Heart right ventricle (tissue), 16 donors: ENCODE data around the gene B4GAT1. TPM values are rescaled to one million over a fixed set of nuclear protein-coding genes. Genes with fewer than 3 reads are reported as not detected.

ENCODE experiments used
- ATAC-seq, 8 donors: fragments of 200-7000 bp; cut with Tn5 transposase; one replicate each; pipeline ENCODE4 v1.9.1; 2020; ENCODE audit warnings: mild to moderate bottlenecking in 8 of 8, moderate library complexity in 8 of 8, moderate number of reproducible peaks in 1 of 8
- DNase-seq, 2 donors: peaks; one replicate each; pipeline ENCODE4 v3.0.0-alpha.2; 2020
- H3K27ac ChIP-seq, 10 donors: fragments of 200-600 bp; sonication (generic) in 2 of 10; one replicate each; pipeline versions ENCODE4 v1.5.0 to v1.8.0; 2020 to 2022; ENCODE audit warnings: mild to moderate bottlenecking in 3 of 10
- H3K27me3 ChIP-seq, 7 donors: fragments of 200-600 bp; one replicate each; pipeline ENCODE4 v1.8.0; 2021 to 2022; ENCODE audit warnings: mild to moderate bottlenecking in 2 of 7
- H3K36me3 ChIP-seq, 9 donors: fragments of 200-600 bp; sonication (generic) in 1 of 9; one replicate each; pipeline versions ENCODE4 v1.5.0 to v1.8.0; 2020 to 2022; ENCODE audit warnings: mild to moderate bottlenecking in 2 of 9
- H3K4me1 ChIP-seq, 9 donors: fragments of 200-600 bp; sonication (generic) in 1 of 9; one replicate each; pipeline versions ENCODE4 v1.5.0 to v1.8.0; 2020 to 2022; ENCODE audit warnings: mild to moderate bottlenecking in 4 of 9
- H3K4me3 ChIP-seq, 10 donors: fragments of 200-600 bp; sonication (generic) in 2 of 10; one replicate each; pipeline versions ENCODE4 v1.5.0 to v1.8.0; 2020 to 2022; ENCODE audit warnings: mild to moderate bottlenecking in 7 of 10, moderate library complexity in 2 of 10
- H3K9me3 ChIP-seq, 11 donors: fragments of 200-600 bp in 10 of 11; sonication (generic) in 2 of 11; one replicate each; pipeline versions ENCODE4 v1.5.0 to v1.8.0; 2013 to 2022; ENCODE audit warnings: mild to moderate bottlenecking in 2 of 11, control low read depth in 1 of 11, moderate library complexity in 1 of 11
- WGBS, 2 donors: extraction: QIAGEN DNeasy Blood & Tissue Kit; methylation state at CpG; one replicate each; pipeline ENCODE4 v1.1.7; 2013; ENCODE audit warnings: inconsistent platforms in 1 of 2; 5-methylcytosine and 5-hydroxymethylcytosine counted together
- intact Hi-C, 10 donors: fragments of 100-400 bp; cut with DNase I; formaldehyde crosslinking; loops; one replicate each; pipeline versions ENCODE4 v1.11.1 to v1.14.2; 2022
- polyA plus RNA-seq, 2 donors: library from polyadenylated mRNA; stranded (reverse); fragments of 200-250 nt; gene quantifications; one replicate each; pipeline ENCODE4 v1.2.3, GENCODE V29; 2013
- total RNA-seq, 10 donors: library from RNA; stranded (reverse); fragmentation: NEBNext Ultra II Directional in 3 of 10; extraction: Animal tissue kit (Norgen Biotek cat#: 25700) in 3 of 10; gene quantifications; one replicate each; pipeline versions ENCODE4 v1.2.1 to v1.2.4, GENCODE V29; 2021 to 2023
- TF ChIP-seq, protein P1 (sequence below), 9 donors: fragments of 200-600 bp; sonication (generic) in 2 of 9; IDR thresholded peaks; one replicate each; pipeline versions ENCODE4 v1.5.0 to v1.8.0; 2021 to 2022; ENCODE audit warnings: antibody characterized with exemption in 9 of 9, mild to moderate bottlenecking in 5 of 9, moderate library complexity in 1 of 9
- donor health status: Arrhythmogenic right ventricular cardiomyopathy.
- donor health status: ischemic (EF 13 %, LVEDD 7.1; RV severe dilation, severe dysfunction).
- donor health status: healthy with polysubstance abuse.
- donor health status: DM: no; HTN: yes; CAD: no.
- donor health status: DM: no; HTN: no; CAD: no.
- donor health status: ischemic (EF 25% LVEDD 6.9; RV normal size, moderate dysfunction).
- donor health status: ischemic (EF 25% LVEDD 5.7; RV mildly dilated, moderate dysfunction).
- donor health status: healthy.
- donor health status: DM: yes; HTN: yes; CAD: no.
- donor health status: Ischemic cardiomyopathy.
- donor health status: ischemic (EF 35%, LVEDD 5.7; RV mildly dilated, moderate dysfunction).
- donor health status: nonischemic (EF 11% LVEDD 7.7; RV severe dilation, severe dysfunction).
- donor health status: DM: yes; HTN: yes; CAD: no.
- donor health status: PGD.
- donor health status: ischemic (EF 29% LVEDD 5.4; RV normal size, mild dysfunction).
- donor health status: nonischemic (EF 23%, LVEDD 6.1; RV moderate dilation, normal function).

The B4GAT1 gene
- total and polyA plus RNA-seq, 12 donors, result 22.3 to 69.6 (median 46.1) TPM

DNA sequence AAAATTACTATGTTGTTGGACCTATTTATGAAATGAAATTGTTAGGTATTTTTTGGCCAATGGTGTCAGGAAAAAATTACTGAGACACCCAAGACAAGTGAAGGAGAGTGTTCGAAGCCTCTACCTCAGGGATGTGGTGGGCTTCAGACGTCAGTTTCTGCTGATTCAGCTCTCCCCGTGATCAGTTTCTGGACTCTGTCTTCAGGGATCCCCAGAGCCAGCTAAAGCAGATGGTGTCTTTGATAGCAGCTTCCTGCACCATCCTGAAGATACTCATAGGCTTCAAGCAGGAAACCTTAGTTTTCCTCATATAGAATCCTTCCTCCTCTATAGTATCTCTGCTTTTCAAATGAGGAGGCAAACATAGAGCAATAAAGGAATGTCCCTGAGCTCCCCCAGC, 38.0 kb downstream of the B4GAT1 start:
- ATAC-seq (no peak), DNase-seq (no peak)
- Histone ChIP-seq H3K4me1 (peaks cover 0 to 22% (median 14%) of the 10 kb centered on the region in 9 donors), H3K27ac (no peak overlapping the region), H3K9me3 (no peaks in the 10 kb centered on the region), H3K4me3 (no peak overlapping the region), H3K36me3 (no peaks in the 10 kb centered on the region), H3K27me3 (no peaks in the 10 kb centered on the region)
- WGBS, 2 donors, result 42 to 49% methylated on average over 3 of the region's 3 CpGs
- intact Hi-C loops, result loop anchor here in 3 of 10 donors (2.0 to 10.0 kb wide), 3 partner anchors 23 to 75 kb away; no protein-coding TSS in a partner anchor
- TF ChIP-seq, protein P1, sequence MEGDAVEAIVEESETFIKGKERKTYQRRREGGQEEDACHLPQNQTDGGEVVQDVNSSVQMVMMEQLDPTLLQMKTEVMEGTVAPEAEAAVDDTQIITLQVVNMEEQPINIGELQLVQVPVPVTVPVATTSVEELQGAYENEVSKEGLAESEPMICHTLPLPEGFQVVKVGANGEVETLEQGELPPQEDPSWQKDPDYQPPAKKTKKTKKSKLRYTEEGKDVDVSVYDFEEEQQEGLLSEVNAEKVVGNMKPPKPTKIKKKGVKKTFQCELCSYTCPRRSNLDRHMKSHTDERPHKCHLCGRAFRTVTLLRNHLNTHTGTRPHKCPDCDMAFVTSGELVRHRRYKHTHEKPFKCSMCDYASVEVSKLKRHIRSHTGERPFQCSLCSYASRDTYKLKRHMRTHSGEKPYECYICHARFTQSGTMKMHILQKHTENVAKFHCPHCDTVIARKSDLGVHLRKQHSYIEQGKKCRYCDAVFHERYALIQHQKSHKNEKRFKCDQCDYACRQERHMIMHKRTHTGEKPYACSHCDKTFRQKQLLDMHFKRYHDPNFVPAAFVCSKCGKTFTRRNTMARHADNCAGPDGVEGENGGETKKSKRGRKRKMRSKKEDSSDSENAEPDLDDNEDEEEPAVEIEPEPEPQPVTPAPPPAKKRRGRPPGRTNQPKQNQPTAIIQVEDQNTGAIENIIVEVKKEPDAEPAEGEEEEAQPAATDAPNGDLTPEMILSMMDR (IDR thresholded peaks at IDR 0.05), result no peak

DNA sequence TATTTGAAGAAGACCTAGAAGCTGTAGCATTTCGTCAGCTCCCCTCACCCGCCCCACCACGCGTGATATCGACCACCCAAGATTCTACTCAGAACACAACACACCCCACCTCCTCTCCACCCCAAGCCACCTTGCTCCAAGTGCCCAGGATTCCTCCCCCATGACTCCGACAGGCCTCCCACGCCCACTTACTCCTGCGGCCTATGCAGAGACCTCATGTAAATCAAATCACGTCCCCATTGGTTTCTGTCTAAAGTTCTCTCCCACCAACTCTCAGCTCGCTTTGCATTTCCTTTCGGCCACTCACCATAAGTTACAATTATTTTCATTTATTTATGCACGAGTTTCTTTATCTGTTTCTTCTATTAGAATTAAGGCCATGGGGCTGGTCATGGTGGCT, 44.8 kb downstream of the B4GAT1 start:
- intact Hi-C loops, result loop anchor here in 1 of 10 donors (10.0 kb wide), 1 partner anchor 82 kb away; no protein-coding TSS in a partner anchor
- no peak overlapping the region for H3K27ac ChIP-seq
- DNase-seq (no peak), ATAC-seq (no peak)
- H3K36me3 ChIP-seq, result no peaks in the 10 kb centered on the region
- TF ChIP-seq, protein P1 (IDR thresholded peaks at IDR 0.05), result no peak
- no peaks in the 10 kb centered on the region for H3K27me3 ChIP-seq
- no peak overlapping the region for H3K4me3 ChIP-seq
- no peaks in the 10 kb centered on the region for H3K9me3 ChIP-seq
- no peaks in the 10 kb centered on the region for H3K4me1 ChIP-seq
- 85 to 88% methylated on average over 12 of the region's 12 CpGs for WGBS, 2 donors

DNA sequence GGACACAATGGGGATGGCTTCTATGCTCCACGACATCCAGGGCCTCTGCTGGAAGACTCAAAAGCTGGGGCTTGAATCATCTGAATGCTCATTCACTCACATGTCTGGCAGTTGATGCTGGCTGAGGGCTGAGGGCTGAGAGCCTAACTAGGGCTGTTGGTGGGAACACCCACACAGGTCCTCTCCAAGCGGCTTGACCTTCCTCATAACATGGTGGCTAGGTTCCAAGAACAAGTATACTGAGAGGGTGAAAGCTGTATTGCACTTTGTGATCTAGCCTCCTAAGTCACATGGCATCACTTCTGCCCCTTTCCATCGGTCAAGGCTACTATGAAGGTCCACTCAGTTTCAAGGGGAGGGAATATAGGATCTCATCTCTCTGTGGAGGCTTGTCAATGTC, 48.2 kb downstream of the B4GAT1 start:
- H3K36me3 ChIP-seq, result no peaks in the 10 kb centered on the region
- H3K4me3 ChIP-seq, result no peak overlapping the region
- no peak for DNase-seq
- H3K9me3 ChIP-seq, result no peaks in the 10 kb centered on the region
- ATAC-seq, result peak in 5 of 8 donors; percentile 32 to 70 (median 42)
- H3K4me1 ChIP-seq, result no peaks in the 10 kb centered on the region
- no peak overlapping the region for H3K27ac ChIP-seq
- intact Hi-C loops, result no loop called here
- peaks cover 3 to 12% (median 10%) of the 10 kb centered on the region in 7 donors for H3K27me3 ChIP-seq
- TF ChIP-seq, protein P1 (IDR thresholded peaks at IDR 0.05), result no peak
- WGBS, 2 donors, result 46 to 54% methylated on average over 3 of the region's 3 CpGs

DNA sequence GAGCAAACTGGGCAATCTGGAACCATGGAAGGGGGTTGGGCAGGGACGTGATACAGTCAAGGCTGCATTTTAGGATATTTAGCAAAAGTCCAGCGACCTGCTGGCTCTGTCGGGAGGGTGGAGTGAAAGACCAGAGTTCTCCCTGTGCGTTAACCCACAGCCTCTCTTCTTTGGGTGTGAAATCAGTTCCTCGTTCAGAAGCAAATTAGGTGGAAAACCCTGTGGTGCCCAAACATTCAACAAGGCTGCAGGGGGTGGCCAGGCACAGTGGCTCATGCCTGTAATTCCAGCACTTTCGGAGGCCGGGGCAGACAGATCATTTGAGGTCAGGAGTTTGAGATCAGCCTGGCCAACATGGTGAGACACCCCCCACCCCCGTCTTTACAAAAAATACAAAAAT, 49.8 kb downstream of the B4GAT1 start:
- no peak for ATAC-seq
- TF ChIP-seq, protein P1 (IDR thresholded peaks at IDR 0.05), result no peak
- Histone ChIP-seq H3K9me3 (no peaks in the 10 kb centered on the region), H3K36me3 (no peaks in the 10 kb centered on the region), H3K27ac (no peak overlapping the region), H3K4me1 (no peaks in the 10 kb centered on the region), H3K4me3 (no peak overlapping the region), H3K27me3 (peaks cover 13 to 28% (median 25%) of the 10 kb centered on the region in 7 donors)
- WGBS, 2 donors, result 43 to 49% methylated on average over 8 of the region's 8 CpGs
- intact Hi-C loops, result no loop called here
- no peak for DNase-seq

Other genes with a start within 250 kb of the B4GAT1 start
- 10 to 100 TPM; 24.4 to 46.8 (median 33.4) TPM for gene KLC2, start 89.9 kb downstream of the B4GAT1 start, total RNA-seq
- 10 to 100 TPM; 36.1 to 36.3 TPM for gene KLC2, start 89.9 kb downstream of the B4GAT1 start, polyA plus RNA-seq
- 100 to 1,000 TPM; 117 to 153 (median 132) TPM for gene RAB1B, start 79.0 kb downstream of the B4GAT1 start, total RNA-seq
- gene RAB1B, start 79.0 kb downstream of the B4GAT1 start, polyA plus RNA-seq, result 100 to 1,000 TPM; 129 to 132 TPM
- gene CNIH2, start 69.5 kb downstream of the B4GAT1 start, total RNA-seq, result under 1 TPM in 3 of 10 donors, not detected in 7; 0.45 to 0.57 (median 0.49) TPM
- gene CNIH2, start 69.5 kb downstream of the B4GAT1 start, polyA plus RNA-seq, result under 1 TPM; 0.06 to 0.44 TPM
- 10 to 100 TPM; 38.3 to 75.0 (median 51.9) TPM for gene YIF1A, start 58.5 kb downstream of the B4GAT1 start, total RNA-seq
- gene YIF1A, start 58.5 kb downstream of the B4GAT1 start, polyA plus RNA-seq, result 100 to 1,000 TPM in 1 of 2 donors, 10 to 100 TPM in 1; 54.9 to 168 TPM
- under 1 TPM in 4 of 10 donors, not detected in 6; 0.17 to 0.24 (median 0.20) TPM for gene TMEM151A, start 55.7 kb downstream of the B4GAT1 start, total RNA-seq
- gene TMEM151A, start 55.7 kb downstream of the B4GAT1 start, polyA plus RNA-seq, result under 1 TPM in 1 of 2 donors, not detected in 1; 0.10 TPM
- 10 to 100 TPM in 5 of 10 donors, 1 to 10 TPM in 5; 5.3 to 44.4 (median 9.1) TPM for gene CD248, start 30.6 kb downstream of the B4GAT1 start, total RNA-seq
- 10 to 100 TPM in 1 of 2 donors, 1 to 10 TPM in 1; 8.6 to 35.9 TPM for gene CD248, start 30.6 kb downstream of the B4GAT1 start, polyA plus RNA-seq
- 1 to 10 TPM in 8 of 10 donors, under 1 TPM in 2; 0.81 to 5.3 (median 1.6) TPM for gene RIN1, start 11.2 kb downstream of the B4GAT1 start, total RNA-seq
- 10 to 100 TPM in 1 of 2 donors, 1 to 10 TPM in 1; 3.9 to 10.8 TPM for gene RIN1, start 11.2 kb downstream of the B4GAT1 start, polyA plus RNA-seq
- gene BRMS1, start 2.5 kb downstream of the B4GAT1 start, total RNA-seq, result 10 to 100 TPM; 10.6 to 17.6 (median 12.9) TPM
- gene BRMS1, start 2.5 kb downstream of the B4GAT1 start, polyA plus RNA-seq, result 10 to 100 TPM; 25.2 to 73.9 TPM
- 10 to 100 TPM in 3 of 10 donors, 1 to 10 TPM in 7; 7.8 to 28.0 (median 9.5) TPM for gene SLC29A2, start 24.1 kb upstream of the B4GAT1 start, total RNA-seq
- gene SLC29A2, start 24.1 kb upstream of the B4GAT1 start, polyA plus RNA-seq, result 10 to 100 TPM; 25.9 to 50.6 TPM
- not detected for gene NPAS4, start 73.4 kb upstream of the B4GAT1 start, total RNA-seq
- gene NPAS4, start 73.4 kb upstream of the B4GAT1 start, polyA plus RNA-seq, result under 1 TPM in 1 of 2 donors, not detected in 1; 0.04 TPM
- 10 to 100 TPM; 37.2 to 57.2 (median 48.2) TPM for gene MRPL11, start 91.2 kb upstream of the B4GAT1 start, total RNA-seq
- gene MRPL11, start 91.2 kb upstream of the B4GAT1 start, polyA plus RNA-seq, result 10 to 100 TPM; 33.3 to 51.0 TPM
- gene PELI3, start 119.3 kb upstream of the B4GAT1 start, total RNA-seq, result 10 to 100 TPM in 1 of 10 donors, 1 to 10 TPM in 9; 5.3 to 10.9 (median 6.5) TPM
- gene PELI3, start 119.3 kb upstream of the B4GAT1 start, polyA plus RNA-seq, result 1 to 10 TPM; 3.5 to 7.2 TPM
- 10 to 100 TPM in 8 of 10 donors, 1 to 10 TPM in 2; 8.8 to 25.2 (median 14.7) TPM for gene DPP3, start 132.8 kb upstream of the B4GAT1 start, total RNA-seq
- gene DPP3, start 132.8 kb upstream of the B4GAT1 start, polyA plus RNA-seq, result 10 to 100 TPM in 1 of 2 donors, 1 to 10 TPM in 1; 6.2 to 28.9 TPM
- gene BBS1, start 163.0 kb upstream of the B4GAT1 start, total RNA-seq, result 10 to 100 TPM; 14.5 to 23.9 (median 18.1) TPM
- gene BBS1, start 163.0 kb upstream of the B4GAT1 start, polyA plus RNA-seq, result 10 to 100 TPM in 1 of 2 donors, 1 to 10 TPM in 1; 9.6 to 14.7 TPM
- gene ZDHHC24, start 198.4 kb upstream of the B4GAT1 start, total RNA-seq, result 1 to 10 TPM; 4.6 to 8.4 (median 5.4) TPM
- 1 to 10 TPM; 6.3 to 7.7 TPM for gene ZDHHC24, start 198.4 kb upstream of the B4GAT1 start, polyA plus RNA-seq
- gene ACTN3, start 199.3 kb upstream of the B4GAT1 start, total RNA-seq, result under 1 TPM in 1 of 10 donors, not detected in 9; 0.24 TPM
- gene ACTN3, start 199.3 kb upstream of the B4GAT1 start, polyA plus RNA-seq, result under 1 TPM in 1 of 2 donors, not detected in 1; 0.03 TPM
- gene CTSF, start 221.0 kb upstream of the B4GAT1 start, total RNA-seq, result 10 to 100 TPM; 29.1 to 75.5 (median 51.3) TPM
- gene CTSF, start 221.0 kb upstream of the B4GAT1 start, polyA plus RNA-seq, result 10 to 100 TPM; 17.1 to 19.9 TPM
- gene CCDC87, start 245.4 kb upstream of the B4GAT1 start, total RNA-seq, result under 1 TPM; 0.17 to 0.66 (median 0.37) TPM
- under 1 TPM; 0.14 to 0.22 TPM for gene CCDC87, start 245.4 kb upstream of the B4GAT1 start, polyA plus RNA-seq
- gene CCS, start 245.6 kb upstream of the B4GAT1 start, total RNA-seq, result 10 to 100 TPM; 15.9 to 29.3 (median 20.2) TPM
- 10 to 100 TPM; 27.7 to 73.6 TPM for gene CCS, start 245.6 kb upstream of the B4GAT1 start, polyA plus RNA-seq